Stimulated activated CD8-positive, alpha-beta memory T cell treated with anti-CD3 and anti-CD28 coated beads, Interleukin-7, amount 100 ng/mL, for 1 hour (primary cell): ENCODE measurements around the gene ZRSR2.
"Not testable (repeated sequence)": the region's sequence is repeated elsewhere in the genome, so short reads cannot be mapped to it uniquely, and the experiment has no call there.

Experiments used
- DNase-seq, 2 donors: peaks; one replicate each; pipeline ENCODE4 v3.0.0-alpha.2; 2020; ENCODE audit warnings: low read depth in 2 of 2

Gene ZRSR2

DNA sequence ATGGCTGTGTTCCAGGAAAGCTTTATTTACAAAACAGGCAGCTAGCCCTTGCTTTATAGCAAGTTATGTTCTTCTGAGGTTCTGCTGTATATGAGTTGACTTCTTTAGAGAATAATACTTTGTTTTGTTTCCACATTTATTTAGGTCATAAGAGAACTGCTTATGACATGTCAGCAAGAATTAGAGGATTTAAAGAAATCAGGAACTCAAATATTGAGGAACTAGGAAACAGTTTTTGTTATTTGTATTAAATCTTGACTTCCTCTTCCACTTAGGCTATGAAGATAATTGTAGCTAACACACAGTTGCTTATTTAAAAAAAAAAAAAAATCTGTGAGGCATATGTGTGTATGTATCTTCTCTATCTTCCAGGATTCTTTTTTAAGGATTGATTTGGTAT, 14.3 kb downstream of the ZRSR2 start:
- DNase-seq = no peak

DNA sequence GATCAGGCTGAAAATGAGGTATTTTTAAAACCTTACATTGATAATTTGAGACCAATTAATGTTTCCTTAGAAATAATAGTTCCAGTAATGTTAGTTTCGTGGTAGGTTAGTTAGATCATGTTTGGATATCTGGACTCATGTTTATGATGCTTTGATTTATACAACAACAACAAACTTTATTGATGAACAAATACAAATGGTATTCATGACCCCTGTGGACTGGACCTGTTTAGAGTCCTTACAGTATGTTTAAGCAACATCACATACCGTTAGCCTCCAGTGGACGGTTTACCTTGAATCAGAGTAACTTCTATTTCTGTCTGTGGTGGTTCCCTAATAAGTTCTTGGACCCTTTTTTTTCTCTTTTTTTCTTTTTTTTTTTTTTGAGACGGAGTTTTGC, 18.0 kb downstream of the ZRSR2 start:
- DNase-seq = no peak

DNA sequence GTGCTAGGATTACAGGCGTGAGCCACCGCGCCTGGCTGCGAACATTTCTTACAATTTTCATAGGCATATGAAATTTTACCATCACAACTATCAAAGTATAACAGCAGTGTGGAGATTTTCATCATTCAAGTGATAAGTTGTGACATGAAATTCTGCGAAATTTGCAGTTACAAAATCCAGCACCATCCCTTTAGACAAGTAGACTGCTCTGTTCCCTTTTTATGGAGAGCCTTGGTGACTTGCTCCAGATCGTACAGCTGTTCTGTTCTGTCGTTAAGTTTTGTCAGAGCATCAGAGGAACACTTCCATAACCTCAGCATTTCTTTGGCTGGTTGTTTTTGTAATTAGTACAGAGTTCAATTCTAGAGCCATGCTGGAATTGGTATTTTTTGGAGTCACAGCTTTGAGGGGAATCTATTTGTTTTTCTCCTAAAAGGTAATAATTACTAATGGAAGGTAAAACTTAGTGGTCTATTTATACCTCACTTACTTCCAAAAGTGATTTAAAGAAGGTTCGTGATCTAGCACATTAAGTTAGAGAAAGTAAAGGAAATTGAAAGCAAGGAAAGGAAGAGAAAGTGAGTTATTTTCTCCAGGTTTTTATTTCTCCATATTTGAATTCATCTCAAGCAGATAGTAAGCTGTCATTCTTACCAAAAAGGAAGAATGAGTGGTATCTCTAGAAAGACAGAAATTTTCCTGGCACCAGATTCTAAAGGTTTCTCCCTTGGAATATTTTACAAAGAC, 22.1 kb downstream of the ZRSR2 start:
- DNase-seq = no peak

DNA sequence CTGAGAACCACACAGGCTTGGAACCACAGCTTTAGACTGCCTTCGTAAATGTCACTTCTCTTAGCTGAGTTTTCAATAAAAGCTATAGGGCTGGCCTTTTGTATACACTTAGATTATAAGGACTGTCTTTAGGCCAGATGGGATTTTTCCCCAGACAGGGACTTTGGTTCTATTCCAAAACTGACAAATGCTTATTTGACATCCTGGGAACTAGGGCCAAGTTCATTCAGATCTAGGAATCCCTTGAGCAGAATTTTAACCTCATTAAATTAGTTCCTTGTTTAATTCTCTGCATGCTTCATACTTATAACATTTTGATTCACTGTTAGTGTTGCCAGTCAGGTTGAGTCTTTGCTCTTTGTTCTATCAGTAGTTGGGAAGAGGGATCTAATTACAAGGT, 23.1 kb downstream of the ZRSR2 start:
- DNase-seq = no peak

DNA sequence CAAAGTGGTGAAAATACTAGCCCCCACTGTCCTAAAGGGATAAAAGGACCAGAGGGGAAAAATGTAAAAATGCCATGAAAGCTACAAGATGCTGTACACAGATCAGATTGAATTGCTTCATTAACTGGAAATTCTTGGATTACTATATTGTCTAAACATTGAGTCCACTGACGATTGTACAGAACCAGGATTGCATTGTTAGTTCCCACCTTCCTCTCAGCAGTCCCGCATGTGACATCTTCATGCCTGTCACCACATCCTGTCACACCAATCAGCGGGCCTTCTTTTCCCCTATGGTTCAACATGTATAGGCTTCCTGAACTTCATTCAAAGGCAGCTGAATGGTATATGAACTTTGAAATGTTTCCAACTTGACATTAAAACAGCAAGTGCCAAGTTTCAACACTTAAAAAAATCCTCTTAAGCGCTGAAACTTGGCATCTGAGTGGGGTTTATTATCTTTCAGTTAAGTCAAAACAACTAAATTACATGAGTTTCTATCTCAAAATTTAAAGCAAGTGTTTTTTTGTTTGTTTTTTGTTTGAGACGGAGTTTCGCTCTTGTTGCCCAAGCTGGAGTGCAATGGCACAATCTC, 24.6 kb downstream of the ZRSR2 start:
- no peak for DNase-seq

DNA sequence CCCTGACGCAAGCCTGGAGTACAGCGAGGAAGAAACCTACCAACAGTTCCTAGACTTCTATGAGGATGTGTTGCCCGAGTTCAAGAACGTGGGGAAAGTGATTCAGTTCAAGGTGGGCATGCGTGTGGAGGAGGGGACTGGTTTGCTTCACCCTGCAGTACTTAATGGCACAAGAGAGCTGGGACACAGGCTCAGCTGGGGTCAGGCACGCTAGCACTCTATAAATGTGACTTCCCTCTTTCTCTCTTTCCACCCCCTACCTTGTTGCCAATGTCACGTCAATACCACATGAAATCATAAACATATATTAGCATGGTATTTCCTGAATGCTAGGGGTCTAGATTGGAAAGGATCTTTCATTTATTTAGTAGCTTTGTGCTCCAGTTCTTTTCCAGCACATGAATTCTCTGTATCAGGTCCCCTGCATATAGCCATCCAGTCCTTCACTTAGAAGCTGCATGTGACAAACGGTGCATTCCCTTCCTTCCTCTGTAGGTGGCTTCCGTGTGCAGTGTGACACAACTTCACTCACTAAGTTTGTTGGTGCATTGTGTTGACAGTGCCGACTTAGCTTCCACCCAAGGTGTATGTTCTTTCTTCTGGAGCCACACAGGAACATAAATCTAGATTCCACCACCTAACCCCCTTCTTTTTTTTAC, 25.6 kb downstream of the ZRSR2 start:
- DNase-seq = peak in 1 of 2 donors; percentile 1

DNA sequence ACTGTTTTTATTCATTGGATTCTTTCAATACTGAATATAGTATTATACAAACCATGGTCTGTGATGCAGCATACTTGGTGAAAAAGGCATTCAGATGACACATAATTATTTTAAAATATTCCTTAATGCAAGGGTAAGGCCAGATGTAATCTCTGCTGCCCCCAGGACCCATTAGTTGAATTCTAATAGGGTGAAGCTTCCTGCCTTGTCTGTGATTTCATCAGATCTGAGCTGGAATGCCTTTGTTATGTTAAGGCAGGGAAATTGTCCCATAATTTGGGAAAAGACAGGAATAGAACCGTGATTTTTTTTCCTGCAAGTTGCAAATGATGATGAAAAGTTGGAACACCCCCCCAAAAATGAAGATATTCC, 26.1 kb downstream of the ZRSR2 start:
- no peak for DNase-seq

- peak in 1 of 2 donors; percentile 4 for DNase-seq
Observed at GRCh38 chrX:15816886-15817285, 26.6 kb downstream of the ZRSR2 start.

GRCh38 chrX:15820106-15821073, 30.1 kb downstream of the ZRSR2 start:
- no peak for DNase-seq

- DNase-seq = no peak
Observed at GRCh38 chrX:15822922-15823321, 32.6 kb downstream of the ZRSR2 start.

DNA sequence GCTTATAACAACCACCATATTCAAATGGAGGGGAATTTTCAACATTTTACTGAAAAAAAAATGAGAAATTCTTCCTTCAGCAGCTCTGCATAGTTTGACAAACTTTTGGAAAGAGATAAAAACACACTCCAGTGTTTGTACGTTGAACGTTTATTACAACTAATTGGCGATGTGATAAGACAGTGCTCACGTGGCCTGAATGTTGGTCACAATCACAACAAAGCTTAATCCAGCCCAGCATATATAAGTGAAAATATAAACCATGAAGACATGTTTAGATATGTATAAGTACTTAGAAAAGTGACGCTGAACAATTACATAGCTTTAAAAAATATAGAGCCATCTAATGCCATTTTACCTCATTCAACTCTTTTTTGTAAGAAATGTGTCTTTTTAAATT, 35.7 kb downstream of the ZRSR2 start:
- no peak for DNase-seq

DNA sequence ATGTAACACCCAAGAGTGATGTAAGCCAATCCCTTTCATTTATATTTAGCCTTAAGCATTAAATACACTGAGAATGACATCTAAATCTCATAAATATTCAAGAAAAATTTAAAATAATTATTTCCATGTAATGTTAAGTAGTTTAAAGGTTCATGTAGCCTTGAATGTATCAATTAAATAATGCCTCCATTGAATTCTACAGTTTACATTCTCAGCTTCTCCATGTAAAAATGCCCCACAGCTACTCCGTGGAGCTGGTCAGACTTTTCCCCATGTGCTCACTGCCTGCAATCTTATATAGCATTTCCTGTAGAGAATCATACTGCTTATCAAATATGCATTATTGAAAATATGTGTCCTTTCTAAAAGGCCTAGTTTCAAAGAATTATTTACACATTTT, 38.9 kb downstream of the ZRSR2 start:
- no peak for DNase-seq

GRCh38 chrX:15831347-15831746, 41.1 kb downstream of the ZRSR2 start:
- DNase-seq = not testable (repeated sequence)

DNA sequence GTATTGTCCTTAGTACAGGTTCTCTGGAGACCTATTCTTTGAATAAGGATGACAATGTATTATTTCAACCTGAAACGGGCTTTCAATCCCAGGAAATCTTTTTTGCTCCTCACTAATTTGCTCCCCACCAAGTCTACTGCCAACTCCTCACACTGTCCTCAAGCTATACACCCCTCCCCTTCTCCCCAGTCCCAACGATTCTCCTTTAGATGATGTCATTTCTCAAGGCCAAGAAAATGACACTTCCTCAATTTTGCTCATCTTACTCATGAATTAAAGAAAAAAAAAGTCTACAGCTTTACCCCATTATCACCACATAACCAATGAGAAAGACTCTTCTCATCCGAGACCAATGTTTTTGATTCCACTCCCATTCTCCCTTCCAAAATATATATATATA, 43.8 kb downstream of the ZRSR2 start:
- no peak for DNase-seq

DNA sequence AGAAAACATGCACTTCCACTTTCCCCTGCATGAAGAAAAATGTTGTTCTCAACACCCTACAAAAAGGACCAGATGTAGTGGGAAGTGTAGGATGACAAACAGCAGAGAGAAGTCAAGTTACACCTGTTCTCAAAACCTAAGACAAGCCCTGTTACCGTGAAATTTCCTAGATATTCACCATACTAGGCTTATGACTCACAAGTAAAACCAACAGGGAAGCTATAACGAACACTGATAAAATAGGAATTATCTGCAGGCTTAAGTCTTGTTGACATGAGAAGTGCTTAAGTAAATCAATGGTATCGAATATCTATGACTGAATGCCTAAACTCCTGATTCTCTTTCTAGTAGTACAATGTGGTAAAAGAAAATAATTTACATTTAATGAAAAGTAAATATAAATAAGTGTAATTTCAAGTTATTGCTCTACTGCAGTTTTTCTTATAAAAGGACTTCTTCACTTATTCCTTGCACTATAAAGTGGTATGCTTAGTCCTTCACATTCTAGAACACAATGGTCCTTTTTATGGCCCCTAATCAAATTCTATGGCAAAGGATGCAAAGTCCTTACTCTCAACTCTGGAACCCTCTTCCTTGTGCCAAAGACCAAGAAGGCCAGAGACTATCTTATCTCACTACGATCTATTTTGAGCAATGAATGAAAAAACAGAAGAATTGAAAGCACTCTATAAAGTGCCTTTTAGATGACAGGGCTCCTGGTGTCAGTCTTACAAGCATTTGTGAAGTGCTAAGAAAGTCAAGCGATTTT, 44.7 kb downstream of the ZRSR2 start:
- no peak for DNase-seq

DNA sequence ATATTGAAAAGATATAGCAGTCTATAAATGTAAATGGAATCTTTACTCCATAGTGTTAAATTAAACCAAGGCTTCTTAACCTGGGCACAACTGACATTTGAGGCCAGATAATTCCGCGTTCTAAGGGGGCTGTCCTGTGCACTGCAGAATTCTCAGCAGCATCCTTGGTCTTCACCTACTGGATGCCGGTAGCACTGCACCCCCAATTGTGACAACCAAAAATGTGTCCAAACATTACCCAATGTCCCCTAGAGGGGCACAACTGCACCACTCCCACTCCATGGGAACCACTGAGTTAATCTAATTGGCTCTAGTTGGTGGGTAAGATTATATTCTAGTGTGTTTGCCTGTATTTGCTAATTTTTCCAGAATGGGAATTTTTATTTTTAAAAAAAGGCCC, 47.7 kb downstream of the ZRSR2 start:
- no peak for DNase-seq

- no peak for DNase-seq
Observed at GRCh38 chrX:15841853-15842516, 51.7 kb downstream of the ZRSR2 start.

- DNase-seq = no peak
Observed at GRCh38 chrX:15843960-15844359, 53.7 kb downstream of the ZRSR2 start.

DNA sequence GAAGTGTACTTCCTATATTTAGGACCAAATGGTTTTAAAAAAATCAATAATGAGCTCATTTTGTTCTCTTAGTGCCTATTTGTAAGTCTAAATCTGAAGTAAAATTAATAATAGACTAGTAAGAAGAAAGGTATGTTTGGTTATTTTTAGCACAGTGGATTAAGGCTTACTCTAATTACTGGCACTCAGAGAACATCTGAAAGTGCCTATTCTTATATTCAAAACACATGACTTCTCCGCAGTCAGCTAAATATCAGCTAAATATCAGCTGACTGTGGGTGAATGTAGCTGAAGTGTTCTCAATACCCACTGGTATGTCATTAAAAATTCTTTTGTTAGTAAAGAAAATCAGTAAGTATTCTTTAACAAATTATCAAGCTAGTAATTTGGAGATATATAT, 58.3 kb downstream of the ZRSR2 start:
- no peak for DNase-seq

DNA sequence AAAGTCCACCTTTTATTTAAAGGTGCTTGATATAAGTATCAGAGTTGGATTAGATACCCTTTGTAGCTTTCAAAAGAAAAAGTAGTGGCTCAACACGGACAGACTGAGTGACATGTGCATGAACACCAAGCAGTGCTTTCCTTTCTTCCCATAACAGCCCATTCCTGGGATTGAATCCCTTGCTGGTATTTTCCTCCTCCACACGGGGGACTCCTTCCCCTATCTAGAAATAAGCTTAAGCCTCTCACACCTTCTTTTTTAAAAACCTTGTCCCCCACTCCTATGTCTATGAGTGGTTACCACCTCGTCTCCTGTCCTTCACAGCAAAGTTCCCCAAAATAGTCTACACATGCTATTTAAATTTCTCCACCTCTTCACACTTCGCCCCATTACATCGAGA, 59.3 kb downstream of the ZRSR2 start:
- DNase-seq = no peak

DNA sequence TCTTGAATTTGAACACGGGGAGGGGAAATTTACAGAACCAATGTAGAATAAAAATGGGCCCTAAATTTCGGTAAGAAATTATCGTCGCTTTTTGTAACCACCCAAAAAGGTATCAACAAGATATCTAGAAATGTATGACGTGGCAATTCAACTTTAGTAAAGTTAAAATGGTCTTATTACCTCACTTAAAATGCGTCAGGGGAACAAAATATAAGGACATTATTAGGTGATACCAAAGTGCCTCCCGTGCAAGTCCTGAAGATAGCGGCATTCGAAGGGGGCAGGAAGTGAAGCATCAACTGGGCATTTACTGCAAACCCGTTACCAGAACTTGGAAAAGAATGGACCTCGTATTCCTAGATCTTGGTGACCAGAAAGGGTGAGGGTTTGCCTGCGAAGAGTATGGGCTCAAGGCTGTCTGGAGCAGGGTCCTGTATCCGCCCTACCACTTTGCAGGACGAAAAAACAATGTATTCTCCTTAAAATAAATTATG, 63.3 kb downstream of the ZRSR2 start:
- DNase-seq = no peak
